Left renal pelvis (tissue), 4 donors: ENCODE results near the gene BMP7. TPM values are rescaled to one million over a fixed set of nuclear protein-coding genes. Genes with fewer than 3 reads are reported as not detected.
"Not testable (repeated sequence)": the region's sequence is repeated elsewhere in the genome, so short reads cannot be mapped to it uniquely, and the experiment has no call there.

Experiments
- DNase-seq, 4 donors: peaks; one replicate each; pipeline ENCODE4 v3.0.0-alpha.2; 2013; ENCODE audit warnings: low read depth in 4 of 4, low spot score in 3 of 4
- polyA plus RNA-seq, 4 donors: library from polyadenylated mRNA; unstranded; fragments of 120-200 nt; gene quantifications; one replicate each; pipeline ENCODE4 v1.2.1, GENCODE V29; 2013; ENCODE audit not compliant: insufficient read length in 4 of 4

Gene BMP7
- polyA plus RNA-seq, 4 donors: 42.7 to 90.7 (median 72.7) TPM

DNA sequence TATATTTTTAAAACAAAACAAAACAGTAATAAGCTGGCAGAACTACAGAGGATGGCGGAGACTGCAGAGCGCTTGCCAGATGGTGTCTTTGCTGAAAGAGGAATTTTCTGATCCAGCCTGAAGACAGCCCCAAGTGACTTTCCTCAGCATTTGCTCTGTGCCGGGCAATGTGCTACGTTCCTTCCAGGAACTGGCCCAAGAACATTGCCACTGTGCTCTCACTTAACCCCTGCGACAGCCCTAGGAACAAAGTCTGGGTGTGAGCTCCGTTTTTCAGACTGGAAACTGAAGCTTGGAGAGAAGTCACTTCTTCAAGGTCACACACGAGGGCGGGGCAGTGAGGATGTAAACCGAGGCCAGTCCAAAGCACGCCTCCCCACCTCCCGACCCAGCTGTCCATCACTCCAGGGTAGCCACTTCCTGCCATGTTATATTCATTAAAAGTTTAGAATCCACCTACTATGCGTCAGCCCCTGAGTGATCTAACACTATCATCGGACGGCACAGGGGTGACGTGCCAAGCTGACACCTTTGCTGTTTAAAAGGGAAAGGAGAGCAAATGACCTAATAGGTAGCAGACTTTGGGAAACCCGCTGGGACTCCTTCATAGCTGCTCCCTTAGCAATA, 22.3 kb upstream of the BMP7 start:
- no peak for DNase-seq

DNA sequence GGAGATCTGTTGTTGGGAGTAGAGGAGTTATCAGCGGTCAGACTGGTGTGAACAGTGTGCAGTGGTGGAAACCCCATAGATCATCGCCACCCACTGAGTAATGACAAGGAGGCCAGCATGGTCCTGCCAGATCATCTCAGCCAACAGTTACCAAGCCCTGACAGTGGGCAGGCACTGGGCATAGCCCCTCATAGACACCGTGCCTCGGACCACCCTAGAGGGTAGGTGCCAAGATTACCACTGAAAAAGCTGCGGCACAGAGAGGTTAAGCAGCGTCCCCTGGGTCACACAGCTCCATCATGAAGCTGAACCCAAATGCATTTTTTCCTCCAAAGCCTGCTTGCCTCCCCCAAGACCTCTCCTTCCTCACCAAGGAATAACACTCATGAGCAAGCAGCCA, 21.5 kb upstream of the BMP7 start:
- DNase-seq: no peak

DNA sequence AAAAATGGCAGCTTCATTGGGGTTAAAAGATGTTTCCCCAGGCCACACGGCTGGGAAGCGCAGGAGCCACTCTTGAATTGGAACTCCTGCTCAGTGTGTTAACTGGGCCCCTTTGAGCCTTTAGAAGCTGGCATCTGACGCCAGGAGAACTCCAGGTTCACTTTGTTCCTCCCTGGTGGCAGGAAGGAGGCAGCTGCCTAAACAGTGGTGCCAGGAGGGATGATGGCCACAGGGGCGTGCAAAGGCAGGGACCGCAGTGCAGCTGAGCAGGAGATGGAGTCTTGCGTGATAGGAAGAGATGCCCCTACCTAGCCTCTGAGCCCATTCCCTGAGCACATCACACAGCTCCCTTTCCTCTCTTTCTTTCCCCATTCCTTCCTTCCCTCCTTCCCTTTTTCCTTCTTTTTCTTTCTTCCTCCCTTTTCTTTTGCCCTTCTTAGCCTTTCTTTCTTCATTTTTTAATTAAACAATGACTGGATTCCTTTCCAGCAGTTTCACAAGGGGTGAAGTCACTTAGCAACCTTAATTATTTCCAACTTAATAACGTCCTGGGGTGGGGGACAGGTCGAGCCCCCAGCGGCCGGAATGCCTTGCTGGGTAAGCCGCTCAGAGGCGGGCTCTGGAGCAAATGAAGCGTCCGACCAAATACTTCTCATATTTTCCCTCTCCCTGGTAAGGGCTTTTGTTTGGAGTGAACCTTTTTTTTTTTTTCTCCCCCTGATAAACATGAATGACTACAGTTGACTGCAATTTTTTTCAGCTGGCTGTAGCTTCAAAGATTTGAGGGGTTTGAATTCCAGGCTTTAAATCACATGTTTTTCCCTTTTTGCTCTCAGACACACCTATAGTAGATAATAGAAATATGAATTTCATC, 20.8 kb upstream of the BMP7 start:
- no peak for DNase-seq

DNA sequence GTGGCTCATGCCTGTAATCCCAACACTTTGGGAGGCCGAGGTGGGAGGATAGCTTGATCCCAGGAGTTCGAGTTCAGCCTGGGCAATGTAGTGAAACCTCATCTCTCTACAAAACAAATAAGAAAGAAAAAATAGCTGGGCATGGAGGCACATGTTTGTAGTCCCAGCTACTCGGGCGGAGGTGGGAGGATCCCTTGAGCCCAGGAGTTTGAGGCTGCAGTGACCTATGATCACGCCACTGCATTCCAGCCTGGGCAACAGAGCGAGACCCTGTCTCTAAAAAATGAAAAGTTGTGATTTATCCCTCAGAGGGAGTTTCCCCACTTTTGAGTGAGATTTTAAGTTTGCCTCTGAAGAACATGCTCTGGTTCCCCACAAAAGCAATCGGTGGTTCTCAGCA, 17.4 kb upstream of the BMP7 start:
- DNase-seq: no peak

DNA sequence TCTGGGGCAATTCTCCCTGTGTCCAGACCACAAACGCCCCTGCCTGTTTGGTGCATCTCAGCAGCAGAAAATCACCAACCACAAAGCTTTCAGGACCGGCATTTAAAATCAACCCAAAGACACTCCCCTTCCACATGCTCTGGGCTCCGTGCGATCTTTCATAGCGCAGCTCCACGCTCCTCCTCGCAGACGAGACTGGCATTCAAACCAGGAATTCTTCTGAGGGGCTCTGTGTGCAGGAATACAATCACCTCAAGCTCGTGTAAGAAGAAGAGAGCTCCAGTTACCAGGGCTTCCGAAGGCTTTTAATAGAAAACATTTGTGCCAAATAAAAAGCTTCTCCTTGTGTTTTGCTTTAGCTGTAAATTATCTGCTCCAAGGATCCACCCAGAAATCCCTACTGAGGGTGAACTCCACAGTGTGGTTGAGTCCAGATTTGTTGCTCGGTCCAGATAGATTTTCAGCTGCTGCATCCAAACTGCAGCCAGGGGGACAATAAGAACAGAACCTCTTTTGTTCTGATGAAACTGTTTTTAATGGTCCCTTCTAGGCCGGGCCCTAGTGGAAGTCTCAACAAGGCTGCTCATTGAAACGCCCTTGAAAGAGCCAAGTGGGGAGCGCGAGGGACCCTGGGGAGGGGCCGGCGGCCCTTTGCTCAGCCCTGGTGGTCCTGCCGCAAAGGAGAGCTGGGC, 16.4 kb upstream of the BMP7 start:
- no peak for DNase-seq

DNA sequence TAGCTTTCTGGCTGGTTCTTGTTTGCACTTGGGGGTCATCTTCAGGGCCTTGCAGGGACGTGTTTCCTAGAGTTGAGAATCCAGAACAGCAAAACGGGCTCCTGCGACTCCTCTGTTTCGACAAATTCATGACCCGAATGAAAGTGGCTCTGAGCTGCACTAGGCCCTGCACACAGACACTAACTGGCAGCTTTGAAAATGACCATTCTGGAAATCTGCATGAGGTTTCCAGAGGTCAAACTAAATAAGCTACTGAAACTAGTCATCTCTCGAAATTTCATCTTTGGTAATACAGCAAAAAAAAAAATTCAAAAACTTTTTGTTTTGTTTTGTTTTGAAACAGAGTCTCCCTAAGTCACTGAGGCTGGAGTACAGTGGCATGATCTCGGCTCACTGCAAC, 15.5 kb upstream of the BMP7 start:
- DNase-seq: no peak

DNA sequence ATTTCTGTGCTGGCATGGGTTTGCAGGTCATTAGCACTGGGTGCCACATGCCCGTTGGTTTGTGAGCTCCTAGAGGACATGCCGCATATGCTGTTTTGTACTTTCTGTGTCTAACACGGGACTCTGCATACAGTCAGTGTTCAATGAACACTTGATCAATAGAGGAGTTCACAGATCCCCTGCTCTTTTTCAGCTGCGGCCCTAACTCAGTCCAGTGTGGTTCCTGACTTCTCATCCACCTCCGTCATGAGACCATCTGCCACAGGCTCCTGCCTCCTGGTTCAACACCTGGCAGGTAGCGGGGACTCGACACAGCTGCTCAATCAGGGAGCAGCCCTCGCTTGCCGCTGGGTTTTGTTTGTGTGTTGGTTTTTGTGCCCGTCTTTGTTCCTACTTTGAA, 13.8 kb upstream of the BMP7 start:
- no peak for DNase-seq

DNA sequence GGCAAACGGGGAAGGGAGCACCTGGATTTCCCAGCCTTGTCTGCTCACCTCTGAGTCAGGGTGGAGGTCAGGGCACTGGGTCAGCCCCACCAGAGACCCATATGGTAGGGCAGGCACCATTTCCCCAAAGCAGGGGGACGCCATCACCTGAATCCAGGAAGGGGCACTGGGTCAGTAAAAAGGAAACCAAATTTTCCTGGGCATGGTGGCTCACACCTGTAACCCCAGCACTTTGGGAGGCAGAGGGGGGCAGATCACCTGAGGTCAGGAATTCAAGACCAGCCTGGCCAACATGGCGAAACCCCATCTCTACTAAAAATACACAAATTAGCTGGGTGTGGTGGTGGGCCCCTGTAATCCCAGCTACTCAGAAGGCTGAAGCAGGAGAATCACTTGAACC, 13.1 kb upstream of the BMP7 start:
- not testable (repeated sequence) for DNase-seq

DNA sequence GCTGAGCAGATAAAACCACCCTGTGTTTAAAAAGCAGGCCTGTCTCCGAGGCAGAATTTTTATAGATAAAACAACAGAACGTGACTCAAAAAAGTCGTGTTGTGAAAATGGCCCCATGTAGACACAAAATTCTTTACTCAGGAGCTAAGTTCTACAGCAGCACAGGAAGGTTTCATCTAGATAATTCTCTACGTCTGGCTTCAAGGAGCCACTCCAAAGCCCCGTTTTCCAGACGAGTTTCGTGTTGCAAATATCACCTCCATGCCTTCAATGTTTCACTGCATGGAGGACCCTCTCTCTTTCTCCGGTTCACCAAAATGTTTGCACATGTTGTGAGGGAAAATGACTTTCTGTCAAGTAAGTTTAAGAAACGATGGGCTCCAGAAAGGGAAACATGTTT, 12.0 kb upstream of the BMP7 start:
- DNase-seq: no peak

DNA sequence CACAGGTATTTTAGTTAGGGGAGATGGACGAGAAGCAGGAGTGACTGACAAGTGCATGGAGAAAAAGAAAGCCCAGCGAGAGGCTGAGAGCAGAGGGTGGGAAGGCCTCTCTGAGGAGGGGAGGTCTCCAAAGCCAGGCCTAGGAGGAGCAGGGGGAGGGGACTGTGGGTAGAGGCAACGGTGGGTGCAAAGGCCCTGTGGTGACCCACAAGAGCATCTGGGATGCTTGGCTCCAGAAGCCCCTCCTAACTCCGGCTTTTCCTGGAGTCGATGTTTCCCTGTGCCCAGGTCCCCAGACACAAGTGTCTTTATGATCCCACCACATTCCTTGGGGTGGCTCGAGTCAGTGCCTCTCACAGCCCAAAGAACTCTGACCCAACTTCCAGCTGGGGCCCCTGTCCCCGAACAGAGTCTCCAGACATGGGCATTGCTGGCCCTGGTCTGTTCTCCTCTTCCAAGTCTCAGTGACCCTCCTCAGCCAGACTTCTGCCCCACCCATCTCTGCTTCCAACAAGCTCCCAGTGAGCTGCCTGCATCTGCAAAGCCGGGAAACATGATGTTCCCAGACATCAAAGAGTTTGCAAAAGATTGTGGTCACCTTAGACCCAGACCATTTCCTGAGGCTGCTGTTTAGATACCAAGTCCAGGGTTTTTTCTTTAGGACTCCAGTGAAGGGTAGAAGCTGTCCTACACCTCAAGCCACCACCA, 11.1 kb upstream of the BMP7 start:
- DNase-seq: no peak

DNA sequence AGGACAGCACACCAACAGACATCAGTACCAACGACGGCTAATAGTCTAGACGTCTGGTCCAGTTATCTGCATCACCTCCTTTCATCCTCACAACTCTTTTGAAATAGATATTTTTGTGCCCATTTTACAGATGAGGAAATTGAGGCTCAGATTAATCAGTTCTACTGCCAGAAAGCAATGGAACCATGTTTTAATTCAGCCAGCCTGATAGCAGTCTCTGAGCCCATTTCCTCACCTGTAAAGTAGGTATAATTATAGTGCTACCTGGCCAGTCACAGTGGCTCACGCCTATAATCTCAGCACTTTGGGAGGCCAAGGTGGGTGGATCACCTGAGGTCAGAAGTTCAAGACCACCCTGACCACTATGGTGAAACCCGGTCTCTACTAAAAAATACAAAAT, 9.8 kb upstream of the BMP7 start:
- no peak for DNase-seq

DNA sequence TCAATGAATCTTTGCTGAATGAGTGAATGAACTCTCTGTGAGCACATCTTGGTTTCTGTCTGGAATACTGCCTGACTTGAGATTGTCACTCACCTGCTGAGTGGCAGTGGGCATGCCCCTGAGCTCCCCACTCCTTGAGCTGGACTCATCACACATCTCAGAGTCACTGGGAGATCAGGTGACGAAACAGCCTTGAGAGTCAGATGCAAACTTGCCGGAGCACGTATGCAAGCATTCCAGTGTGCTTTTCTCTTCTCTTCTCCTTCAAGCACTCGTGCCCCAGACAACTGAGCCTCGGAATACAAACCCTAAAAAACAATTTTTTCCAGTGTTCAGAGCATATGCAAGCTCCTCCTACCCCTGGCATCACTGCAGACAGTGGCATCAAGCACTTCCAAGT, 9.4 kb upstream of the BMP7 start:
- DNase-seq: no peak

DNA sequence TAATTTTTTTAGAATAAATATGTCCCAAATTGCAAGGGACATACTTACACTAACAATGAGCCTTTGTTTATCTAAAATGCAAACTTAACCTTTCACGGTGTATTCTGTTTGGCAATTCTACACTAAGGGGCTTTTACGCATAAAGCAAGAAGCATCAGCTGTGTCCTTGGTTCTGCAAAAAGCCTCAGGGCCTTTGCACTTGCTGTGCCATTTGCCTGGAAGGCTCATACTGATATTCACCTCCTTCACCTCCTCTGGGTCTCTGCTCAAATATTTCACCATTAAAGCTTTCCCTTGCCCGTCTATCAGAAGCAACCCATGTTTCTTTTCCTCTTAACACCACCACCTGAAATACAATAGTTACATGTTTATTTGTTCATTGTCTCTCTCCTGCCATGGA, 8.9 kb upstream of the BMP7 start:
- no peak for DNase-seq

DNA sequence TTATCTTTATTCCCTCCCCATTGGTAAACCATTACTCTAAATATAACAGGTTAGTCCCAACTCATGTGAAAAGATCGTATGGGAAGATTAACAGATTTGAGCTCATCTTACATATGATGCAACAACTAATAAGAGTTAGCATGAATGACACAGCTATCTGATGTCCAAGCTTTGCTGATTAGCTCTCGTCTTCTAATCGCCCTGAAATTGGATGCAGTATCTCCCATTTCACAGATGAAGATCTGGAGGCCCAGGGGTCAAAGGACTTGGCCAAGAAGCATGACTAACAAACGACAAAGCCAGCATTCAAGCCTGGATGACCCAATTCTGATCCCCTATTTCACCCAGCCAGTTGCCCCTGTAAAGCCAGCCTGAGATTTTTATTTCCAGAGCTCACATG, 8.4 kb upstream of the BMP7 start:
- DNase-seq: no peak

DNA sequence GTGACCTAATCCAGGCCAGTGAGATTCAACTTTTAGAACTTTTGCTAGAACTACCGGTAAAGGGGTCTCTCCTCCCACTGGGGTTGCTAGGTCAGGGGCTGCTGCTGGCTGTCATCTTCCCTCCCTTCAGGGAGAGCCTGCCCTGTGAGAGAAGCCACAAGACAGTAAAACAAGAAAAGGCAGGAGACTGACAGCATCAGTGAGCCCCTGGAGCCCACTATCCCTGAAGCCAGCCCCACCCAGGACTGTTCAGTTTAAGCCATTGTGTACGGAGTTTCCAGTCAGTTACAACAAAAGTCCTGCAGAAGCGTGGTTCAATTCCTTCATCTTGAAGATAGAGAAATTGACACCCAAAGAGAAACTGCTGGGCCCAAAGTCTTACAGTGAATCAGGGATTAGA, 7.9 kb upstream of the BMP7 start:
- no peak for DNase-seq

DNA sequence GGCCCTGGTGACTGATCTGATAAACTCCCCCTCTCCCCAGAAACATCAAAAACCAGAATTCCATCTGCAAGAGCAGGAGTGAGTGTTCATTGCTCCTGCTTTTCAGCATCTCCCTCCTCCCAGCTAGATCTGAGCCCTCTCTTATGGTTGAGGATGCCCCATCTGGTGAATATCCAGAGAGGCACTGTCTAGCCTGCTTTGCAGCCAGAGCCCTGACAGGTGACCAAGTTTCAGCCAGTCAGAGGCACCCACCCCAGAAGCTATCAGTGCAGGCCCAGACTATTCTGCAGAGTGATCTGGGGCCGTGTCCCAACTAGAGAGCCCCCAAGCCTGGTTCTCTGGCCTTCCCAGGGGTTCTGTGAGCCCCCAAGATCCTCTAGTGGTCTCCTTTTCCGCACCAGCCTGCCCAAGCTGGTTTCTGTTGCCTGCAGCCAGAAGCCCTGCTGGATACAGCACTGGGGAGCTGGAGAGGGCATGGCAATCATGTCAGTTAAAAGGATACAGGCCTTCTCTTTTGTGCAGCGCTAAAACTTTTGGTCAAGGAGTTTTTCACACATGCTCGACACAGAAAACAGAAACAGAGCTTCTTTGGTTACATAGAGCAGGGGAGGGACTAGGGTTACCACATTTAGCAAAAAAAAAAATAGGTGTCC, 6.6 kb upstream of the BMP7 start:
- DNase-seq: no peak

DNA sequence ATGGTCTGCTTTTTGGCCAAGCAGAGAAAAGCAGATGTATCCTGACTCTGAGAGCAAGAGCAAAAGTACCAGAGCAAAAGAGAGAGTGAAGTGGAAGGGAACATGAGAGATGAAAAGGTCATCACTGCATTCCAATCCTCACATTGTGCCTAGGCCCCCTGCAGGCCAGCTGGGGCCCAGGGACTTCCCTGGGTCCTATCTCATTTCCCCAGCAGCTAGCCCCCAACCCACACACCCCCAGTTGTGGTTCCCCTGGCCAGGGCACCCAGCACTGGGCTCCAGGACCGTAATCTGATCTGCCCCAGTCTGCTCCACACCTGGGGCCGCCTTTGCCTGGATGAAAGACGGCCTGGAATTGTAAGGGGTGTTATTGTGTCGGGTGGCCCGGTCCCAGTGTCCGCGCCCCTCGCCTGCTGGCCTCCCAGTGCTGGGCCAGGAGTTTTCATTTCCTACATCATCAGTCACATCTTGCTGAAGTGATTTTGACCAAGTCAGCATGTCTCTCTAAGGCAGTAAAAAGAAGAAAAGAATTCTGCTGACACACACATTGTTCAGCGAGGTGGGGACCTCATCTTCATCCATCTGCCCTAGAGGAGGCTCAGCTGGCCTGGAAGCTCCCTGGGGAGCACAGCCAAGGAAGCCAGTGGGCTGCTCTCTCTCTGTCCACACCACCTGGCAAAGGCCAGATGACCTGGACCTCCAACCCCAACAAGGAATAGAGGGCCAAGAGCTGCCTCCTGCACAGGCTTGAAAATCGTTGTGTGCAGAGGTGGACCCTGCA, 4.0 kb upstream of the BMP7 start:
- no peak for DNase-seq

DNA sequence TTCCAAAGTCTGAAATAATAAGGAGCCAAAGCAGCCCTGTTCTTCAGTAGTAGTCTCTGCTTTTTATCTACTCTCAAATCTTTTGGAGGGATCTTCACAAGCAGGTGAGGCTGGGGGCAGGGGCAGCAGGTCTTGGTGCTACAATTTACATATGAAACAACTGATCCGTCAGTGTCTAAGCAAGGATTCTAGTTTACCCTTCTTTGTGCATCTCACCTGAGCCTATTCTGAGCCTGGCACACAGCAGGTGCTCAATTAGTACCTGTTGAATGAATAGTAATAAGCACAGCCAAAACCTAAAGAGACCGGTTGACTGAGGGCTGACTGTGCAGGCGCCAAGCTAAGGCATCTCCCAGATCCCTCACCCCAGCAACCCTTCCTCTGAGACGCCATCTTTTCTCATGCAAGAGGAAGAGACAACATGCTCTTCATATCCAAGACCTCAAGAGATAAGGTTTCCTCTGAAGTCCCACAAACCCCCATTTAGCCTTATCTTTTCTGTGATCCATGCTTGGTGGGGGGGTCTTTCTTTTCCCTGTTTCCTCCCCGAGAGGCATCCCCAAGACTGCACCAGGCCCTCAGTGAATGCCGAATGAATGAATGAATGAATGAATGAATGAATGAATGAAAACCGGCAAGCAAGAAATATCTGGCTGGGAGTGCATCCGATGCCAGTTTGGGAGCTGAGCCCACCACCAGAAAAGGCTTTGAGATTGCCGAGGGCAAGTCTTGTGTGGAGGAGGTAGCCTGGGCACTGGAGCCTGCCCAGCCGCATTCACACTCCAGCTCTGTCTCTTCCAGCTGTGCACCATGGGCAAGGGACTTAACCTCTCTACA, 2.9 kb upstream of the BMP7 start:
- no peak for DNase-seq
